Measurements from ENCODE around the gene MDFI. TPM values are rescaled to one million over a fixed set of nuclear protein-coding genes. Genes with fewer than 3 reads are reported as not detected.

MDFI gene
- total and polyA plus RNA-seq, 8 donors = 25.9 to 139 (median 108) TPM

DNA sequence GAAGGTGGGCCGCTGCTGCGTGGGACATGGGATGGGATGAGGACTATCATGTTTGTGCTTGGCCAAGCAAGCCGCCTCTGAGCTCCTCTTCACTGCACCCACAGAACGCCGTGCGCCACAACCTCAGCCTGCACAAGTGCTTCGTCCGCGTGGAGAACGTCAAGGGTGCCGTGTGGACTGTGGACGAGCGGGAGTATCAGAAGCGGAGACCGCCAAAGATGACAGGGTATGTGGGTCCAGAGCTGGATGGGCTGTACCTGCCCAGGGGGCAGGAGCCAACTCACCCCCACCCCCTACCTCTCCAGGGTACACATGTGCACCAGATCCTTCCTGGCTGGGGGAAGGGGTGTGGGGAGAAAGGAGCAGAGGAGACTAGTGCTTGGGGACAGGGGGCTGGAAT lies 43.5 kb upstream of the MDFI start:
- no peaks in the 10 kb centered on the region for H3K4me1 ChIP-seq
- no peaks in the 10 kb centered on the region for H3K9me3 ChIP-seq
- no peaks in the 10 kb centered on the region for H3K27me3 ChIP-seq
- DNase-seq (no peak), ATAC-seq (no peak)
- H3K4me3 ChIP-seq = no peak overlapping the region
- peaks cover 0 to 69% of the 10 kb centered on the region in 2 donors for H3K36me3 ChIP-seq
- TF ChIP-seq CTCF (IDR thresholded peaks at IDR 0.05) = no peak
- intact Hi-C loops (cut with DNase I) = loop anchor here in 1 of 2 donors (5.0 to 10.0 kb wide), 3 partner anchors 132 to 227 kb away; no protein-coding TSS in a partner anchor
- no peak overlapping the region for H3K27ac ChIP-seq

DNA sequence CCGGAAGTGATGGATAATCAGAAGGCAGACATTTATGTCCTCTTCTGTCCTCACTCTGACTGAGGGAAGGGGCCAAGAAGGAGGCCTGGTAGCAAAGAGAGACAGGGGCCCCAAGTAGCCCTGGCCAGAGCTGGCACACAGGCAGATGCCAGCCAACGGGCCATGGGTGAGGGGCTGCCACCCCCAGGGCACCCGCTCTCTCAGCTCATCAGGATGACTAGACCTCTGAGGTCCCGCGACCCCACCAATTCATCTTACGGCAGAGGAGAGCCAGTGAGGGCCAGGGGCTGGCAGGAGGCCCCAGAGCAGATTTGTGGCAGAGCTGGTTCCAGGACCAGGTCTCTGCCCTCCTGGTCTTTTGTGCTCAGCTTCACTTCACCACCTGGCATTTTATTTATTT lies 43.1 kb upstream of the MDFI start:
- H3K4me3 ChIP-seq = no peak overlapping the region
- no peaks in the 10 kb centered on the region for H3K27me3 ChIP-seq
- ATAC-seq (no peak), DNase-seq (no peak)
- no peaks in the 10 kb centered on the region for H3K4me1 ChIP-seq
- H3K9me3 ChIP-seq = no peaks in the 10 kb centered on the region
- no peak overlapping the region for H3K27ac ChIP-seq
- TF ChIP-seq CTCF (IDR thresholded peaks at IDR 0.05) = no peak
- intact Hi-C loops (cut with DNase I) = loop anchor here in 1 of 2 donors (10.0 kb wide), 1 partner anchor 170 kb away; no protein-coding TSS in a partner anchor
- peaks cover 0 to 69% of the 10 kb centered on the region in 2 donors for H3K36me3 ChIP-seq

GRCh38 chr6:41596096-41596685 lies 42.1 kb upstream of the MDFI start:
- intact Hi-C loops (cut with DNase I) = loop anchor here in 1 of 2 donors (10.0 kb wide), 1 partner anchor 171 kb away; no protein-coding TSS in a partner anchor
- no peak overlapping the region for H3K27ac ChIP-seq
- H3K36me3 ChIP-seq = peaks cover 0 to 61% of the 10 kb centered on the region in 2 donors

GRCh38 chr6:41596807-41597206 lies 41.5 kb upstream of the MDFI start:
- no peak overlapping the region for H3K4me3 ChIP-seq
- ATAC-seq = no peak
- DNase-seq = no peak
- no peak overlapping the region for H3K27ac ChIP-seq
- H3K9me3 ChIP-seq = no peaks in the 10 kb centered on the region
- no peaks in the 10 kb centered on the region for H3K27me3 ChIP-seq
- peaks cover 0 to 56% of the 10 kb centered on the region in 2 donors for H3K36me3 ChIP-seq
- no peak for TF ChIP-seq CTCF (IDR thresholded peaks at IDR 0.05)
- no peaks in the 10 kb centered on the region for H3K4me1 ChIP-seq
- intact Hi-C loops (cut with DNase I) = loop anchor here in 1 of 2 donors (10.0 kb wide), 1 partner anchor 172 kb away; no protein-coding TSS in a partner anchor

More at GRCh38 chr6:41596096-41596685, 42.1 kb upstream of the MDFI start:
- Histone ChIP-seq H3K4me1 (no peaks in the 10 kb centered on the region), H3K4me3 (no peak overlapping the region), H3K9me3 (no peaks in the 10 kb centered on the region), H3K27me3 (no peaks in the 10 kb centered on the region)
- DNase-seq = no peak
- no peak for ATAC-seq
- no peak for TF ChIP-seq CTCF (IDR thresholded peaks at IDR 0.05)

DNA sequence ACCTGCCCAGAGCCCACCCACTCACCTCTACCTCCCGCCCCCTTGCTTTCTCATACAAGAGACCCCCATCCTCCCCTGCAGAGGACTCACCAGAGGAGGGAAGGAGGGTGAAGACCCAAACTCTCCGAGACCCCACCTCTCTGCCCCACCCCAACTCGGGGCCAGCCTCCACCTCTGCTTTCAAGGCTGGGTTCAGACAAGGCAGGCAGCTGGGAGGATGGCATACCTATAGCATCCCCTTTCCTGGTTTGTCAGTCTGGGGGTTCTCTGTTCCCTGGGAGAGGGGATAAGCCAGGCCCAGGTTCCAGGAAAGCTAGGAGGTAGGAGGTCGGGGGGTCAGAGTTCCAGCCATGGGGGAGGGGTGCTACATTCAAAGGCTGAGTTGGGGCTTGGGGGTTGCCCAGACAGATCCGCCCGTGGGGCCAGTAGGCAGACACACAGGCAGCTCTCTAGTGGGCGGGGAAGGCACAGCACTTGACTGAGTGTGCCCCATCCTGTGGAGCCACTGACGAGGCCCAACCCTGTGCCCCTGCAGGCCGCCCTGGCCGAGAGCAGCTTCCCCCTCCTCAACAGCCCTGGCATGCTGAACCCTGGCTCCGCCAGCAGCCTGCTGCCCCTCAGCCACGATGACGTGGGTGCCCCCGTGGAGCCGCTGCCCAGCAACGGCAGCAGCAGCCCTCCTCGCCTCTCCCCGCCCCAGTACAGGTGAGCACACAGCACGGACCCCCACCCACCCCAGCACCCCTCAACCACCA lies 40.8 kb upstream of the MDFI start:
- intact Hi-C loops (cut with DNase I) = loop anchor here in 1 of 2 donors (10.0 kb wide), 1 partner anchor 173 kb away; no protein-coding TSS in a partner anchor

More for the DNA sequence above, 40.8 kb upstream of the MDFI start:
- Histone ChIP-seq H3K27me3 (no peaks in the 10 kb centered on the region), H3K36me3 (peaks cover 0 to 56% of the 10 kb centered on the region in 2 donors), H3K4me1 (no peaks in the 10 kb centered on the region), H3K4me3 (no peak overlapping the region), H3K27ac (no peak overlapping the region), H3K9me3 (no peaks in the 10 kb centered on the region)
- DNase-seq (peak in 1 of 4 donors; percentile 27), ATAC-seq (no peak)
- TF ChIP-seq CTCF (IDR thresholded peaks at IDR 0.05) = no peak

Data from left lung (tissue), 10 donors.